Measurements from ENCODE around the gene MMP26.

- TF ChIP-seq POLR2A (IDR thresholded peaks at IDR 0.05; ENCODE audit: low read depth, low read length) (no peak), CEBPB (IDR thresholded peaks at IDR 0.05; ENCODE audit: borderline replicate concordance in 1 of 2, low read depth in 2 of 2, low read length in 2 of 2) (no peak), EP300 (IDR thresholded peaks at IDR 0.05; ENCODE audit: borderline replicate concordance in 1 of 2, control insufficient read depth in 1 of 2, low read depth in 2 of 2, low read length in 2 of 2) (no peak), RFX5 (IDR thresholded peaks at IDR 0.05; ENCODE audit: low read depth, low read length) (no peak), POLR2AphosphoS5 (IDR thresholded peaks at IDR 0.05; ENCODE audit: low read length) (no peak), CTCF (IDR thresholded peaks at IDR 0.05 in 2 of 3, conservative IDR thresholded peaks at IDR 0.05 in 1 of 3; ENCODE audit: control insufficient read depth in 2 of 3, extremely low read depth in 1 of 3, insufficient read depth in 1 of 3, low read depth in 3 of 3, low read length in 3 of 3) (no peak), FOXM1 (IDR thresholded peaks at IDR 0.05; ENCODE audit: low read depth, low read length) (no peak), PAX8 (IDR thresholded peaks at IDR 0.05) (no peak), CREM (IDR thresholded peaks at IDR 0.05; ENCODE audit: low read depth) (no peak)
Observed at GRCh38 chr11:4697585-4697984, 7.0 kb upstream of the MMP26 start, which contains the start of gene OR51E2.
